Pancreas (tissue), 10 donors: ENCODE results near the gene EYA4. TPM values are rescaled to one million over a fixed set of nuclear protein-coding genes. Genes with fewer than 3 reads are reported as not detected.

Experiments used
- ATAC-seq, 4 donors: fragments of 200-7000 bp; cut with Tn5 transposase; one replicate each; pipeline versions ENCODE4 v1.8.0 to v1.9.1; 2020; ENCODE audit warnings: mild to moderate bottlenecking in 4 of 4, moderate library complexity in 4 of 4
- DNase-seq, 6 donors: peaks; one replicate each; pipeline ENCODE4 v3.0.0-alpha.2; 2020
- FAIRE-seq: peaks from 2 replicates; lab custom pipeline; 2012; peaks lifted over from hg19 to GRCh38; lab: Jason Lieb, UNC
- H3K27ac ChIP-seq, 4 donors: fragments of 200-600 bp; sonication (generic); 1 replicate in 3 of 4; 2 replicates in 1 of 4; pipeline versions ENCODE4 v1.5.0 to v1.8.0; 2020
- H3K27me3 ChIP-seq, 4 donors: fragments of 200-600 bp; one replicate each; pipeline ENCODE4 v1.8.0; 2021
- H3K36me3 ChIP-seq, 3 donors: fragments of 200-600 bp; sonication (generic) in 1 of 3; one replicate each; pipeline versions ENCODE4 v1.5.0 to v1.8.0; 2020 to 2021
- H3K4me1 ChIP-seq, 3 donors: fragments of 200-600 bp; one replicate each; pipeline ENCODE4 v1.8.0; 2021
- H3K4me3 ChIP-seq, 4 donors: fragments of 200-600 bp; sonication (generic) in 2 of 4; one replicate each; pipeline versions ENCODE4 v1.5.0 to v1.8.0; 2020 to 2021
- H3K9me3 ChIP-seq, 4 donors: fragments of 200-600 bp; one replicate each; pipeline ENCODE4 v1.8.0; 2021
- CTCF ChIP-seq, 4 donors: fragments of 200-600 bp; sonication (generic) in 3 of 4; IDR thresholded peaks; one replicate each; pipeline versions ENCODE4 v1.5.0 to v1.8.0; 2021; ENCODE audit warnings: antibody characterized with exemption in 4 of 4
- WGBS, 2 donors: extraction: QIAGEN DNeasy Blood & Tissue Kit; methylation state at CpG; one replicate each; pipeline ENCODE4 v1.1.7; 2013; 5-methylcytosine and 5-hydroxymethylcytosine counted together
- intact Hi-C, 3 donors: fragments of 100-400 bp; cut with DNase I; formaldehyde crosslinking; loops; one replicate each; pipeline versions ENCODE4 v1.11.1 to v1.14.2; 2022
- polyA plus RNA-seq, 2 donors: library from polyadenylated mRNA; stranded (reverse); fragments of 200-250 nt; gene quantifications; one replicate each; pipeline ENCODE4 v1.2.3, GENCODE V29; 2013
- total RNA-seq, 6 donors: library from RNA; stranded (reverse); fragmentation: NEBNext Ultra II Directional in 4 of 6; extraction: Animal tissue kit (Norgen Biotek cat#: 25700) in 4 of 6; gene quantifications; one replicate each; pipeline versions ENCODE4 v1.2.1 to v1.2.4, GENCODE V29; 2021 to 2023
- donor health status: healthy with polysubstance abuse.
- donor health status: DM: no; HTN: no; CAD: no; lungs with moderate emphysema.
- donor health status: DM: no; HTN: no; CAD: no.
- donor health status: control.
- donor health status: control.
- donor health status: Bipolar disorder and iron deficiency.
- donor health status: DM: yes; HTN: yes; CAD: no.
- donor health status: DM: no; HTN: no; CAD: no.
- donor health status: DM: no; HTN: no; CAD: no.
- donor health status: DM: yes; HTN: yes; CAD: no.

EYA4 gene
- 1 to 10 TPM in 1 of 6 donors, under 1 TPM in 5; 0.08 to 1.3 (median 0.17) TPM for total RNA-seq
- under 1 TPM; 0.19 to 0.21 TPM for polyA plus RNA-seq

GRCh38 chr6:133241086-133241900, at the start of gene EYA4:
TSS of gene EYA4 (plus strand) at chr6:133241357. CDS start at chr6:133274781, 33,424 bp downstream.
- DNase-seq = no peak
- peaks cover 0 to 6% (median 0%) of the 10 kb centered on the region in 3 donors for H3K4me1 ChIP-seq
- intact Hi-C loops = no loop called here
- H3K9me3 ChIP-seq = no peaks in the 10 kb centered on the region
- H3K4me3 ChIP-seq = peak within 1 kb of the TSS; percentile 5 to 51 (median 22)
- peaks cover 0 to 35% (median 9%) of the 10 kb centered on the region in 4 donors for H3K27me3 ChIP-seq
- no peaks in the 10 kb centered on the region for H3K36me3 ChIP-seq
- no peak within 1 kb of the TSS for H3K27ac ChIP-seq
- ATAC-seq = peak in 3 of 4 donors; percentile 44 to 73 (median 58)
- 1 to 2% methylated on average over 78 to 84 of the region's 84 CpGs for WGBS, 2 donors
- no peak for TF ChIP-seq CTCF (IDR thresholded peaks at IDR 0.05)
- FAIRE-seq = no peak

- Histone ChIP-seq H3K36me3 (no peaks in the 10 kb centered on the region), H3K9me3 (no peaks in the 10 kb centered on the region), H3K4me1 (no peaks in the 10 kb centered on the region), H3K27ac (no peak overlapping the region), H3K4me3 (no peak overlapping the region), H3K27me3 (no peaks in the 10 kb centered on the region)
- FAIRE-seq (no peak), DNase-seq (no peak), ATAC-seq (no peak)
- no peak for TF ChIP-seq CTCF (IDR thresholded peaks at IDR 0.05)
- WGBS, 2 donors = 50 to 72% methylated on average over 1 of the region's 1 CpG
- intact Hi-C loops = no loop called here
Observed at GRCh38 chr6:133193396-133193795, 47.8 kb upstream of the EYA4 start.

- TF ChIP-seq CTCF (IDR thresholded peaks at IDR 0.05) = no peak
- Histone ChIP-seq H3K36me3 (no peaks in the 10 kb centered on the region), H3K27me3 (no peaks in the 10 kb centered on the region), H3K9me3 (no peaks in the 10 kb centered on the region), H3K4me1 (no peaks in the 10 kb centered on the region), H3K27ac (no peak overlapping the region), H3K4me3 (no peak overlapping the region)
- FAIRE-seq (no peak), DNase-seq (no peak), ATAC-seq (no peak)
- intact Hi-C loops = no loop called here
- WGBS, 2 donors = 45 to 65% methylated on average over 2 of the region's 2 CpGs
Observed at GRCh38 chr6:133198725-133199124, 42.4 kb upstream of the EYA4 start.

- FAIRE-seq (no peak), DNase-seq (no peak), ATAC-seq (no peak)
- TF ChIP-seq CTCF (IDR thresholded peaks at IDR 0.05) = no peak
- 63 to 80% methylated on average over 4 of the region's 4 CpGs for WGBS, 2 donors
- Histone ChIP-seq H3K4me1 (no peaks in the 10 kb centered on the region), H3K4me3 (no peak overlapping the region), H3K9me3 (no peaks in the 10 kb centered on the region), H3K27me3 (no peaks in the 10 kb centered on the region), H3K36me3 (no peaks in the 10 kb centered on the region), H3K27ac (no peak overlapping the region)
- intact Hi-C loops = no loop called here
Observed at GRCh38 chr6:133201231-133201630, 39.9 kb upstream of the EYA4 start.
